Left renal cortex interstitium (tissue), 4 donors: ENCODE results near the gene TREH. TPM values are rescaled to one million over a fixed set of nuclear protein-coding genes. Genes with fewer than 3 reads are reported as not detected.
"Not testable (repeated sequence)": the region's sequence is repeated elsewhere in the genome, so short reads cannot be mapped to it uniquely, and the experiment has no call there.

Experiments used
- DNase-seq, 4 donors: peaks; one replicate each; pipeline ENCODE4 v3.0.0-alpha.2; 2013; ENCODE audit warnings: low read depth in 4 of 4, low spot score in 2 of 4, missing footprints in 1 of 4
- polyA plus RNA-seq, 4 donors: library from polyadenylated mRNA; unstranded; fragments of 120-200 nt; gene quantifications; one replicate each; pipeline ENCODE4 v1.2.1, GENCODE V29; 2013; ENCODE audit not compliant: insufficient read length in 4 of 4

The TREH gene, protein sequence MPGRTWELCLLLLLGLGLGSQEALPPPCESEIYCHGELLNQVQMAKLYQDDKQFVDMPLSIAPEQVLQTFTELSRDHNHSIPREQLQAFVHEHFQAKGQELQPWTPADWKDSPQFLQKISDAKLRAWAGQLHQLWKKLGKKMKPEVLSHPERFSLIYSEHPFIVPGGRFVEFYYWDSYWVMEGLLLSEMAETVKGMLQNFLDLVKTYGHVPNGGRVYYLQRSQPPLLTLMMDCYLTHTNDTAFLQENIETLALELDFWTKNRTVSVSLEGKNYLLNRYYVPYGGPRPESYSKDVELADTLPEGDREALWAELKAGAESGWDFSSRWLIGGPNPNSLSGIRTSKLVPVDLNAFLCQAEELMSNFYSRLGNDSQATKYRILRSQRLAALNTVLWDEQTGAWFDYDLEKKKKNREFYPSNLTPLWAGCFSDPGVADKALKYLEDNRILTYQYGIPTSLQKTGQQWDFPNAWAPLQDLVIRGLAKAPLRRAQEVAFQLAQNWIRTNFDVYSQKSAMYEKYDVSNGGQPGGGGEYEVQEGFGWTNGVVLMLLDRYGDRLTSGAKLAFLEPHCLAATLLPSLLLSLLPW
- 1 to 10 TPM in 3 of 4 donors, under 1 TPM in 1; 0.78 to 2.3 (median 1.8) TPM for polyA plus RNA-seq

DNA sequence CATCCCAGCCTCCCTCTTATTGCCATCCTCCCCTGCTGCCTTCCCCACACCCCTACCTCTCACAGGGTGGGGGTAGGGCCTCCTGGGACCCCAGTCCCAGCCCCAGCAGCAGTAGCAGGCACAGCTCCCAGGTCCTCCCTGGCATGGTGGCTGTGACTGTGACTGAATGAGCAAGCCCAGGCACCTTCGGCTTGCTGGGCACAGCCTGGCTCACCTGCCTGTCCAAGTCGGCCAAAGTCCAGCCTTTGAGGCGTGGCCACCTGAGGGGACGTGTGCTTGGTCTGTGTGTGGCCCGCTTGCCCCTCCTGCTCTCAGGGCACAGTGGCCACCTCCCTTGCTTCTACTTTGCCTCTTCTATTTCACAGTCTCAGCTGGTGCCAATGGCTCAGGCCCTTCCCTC is at the start of gene TREH:
TSS of gene TREH (minus strand) at position 168 of the 400 bp plus-strand sequence. CDS start at position 145, 23 bp downstream.
- no peak for DNase-seq

DNA sequence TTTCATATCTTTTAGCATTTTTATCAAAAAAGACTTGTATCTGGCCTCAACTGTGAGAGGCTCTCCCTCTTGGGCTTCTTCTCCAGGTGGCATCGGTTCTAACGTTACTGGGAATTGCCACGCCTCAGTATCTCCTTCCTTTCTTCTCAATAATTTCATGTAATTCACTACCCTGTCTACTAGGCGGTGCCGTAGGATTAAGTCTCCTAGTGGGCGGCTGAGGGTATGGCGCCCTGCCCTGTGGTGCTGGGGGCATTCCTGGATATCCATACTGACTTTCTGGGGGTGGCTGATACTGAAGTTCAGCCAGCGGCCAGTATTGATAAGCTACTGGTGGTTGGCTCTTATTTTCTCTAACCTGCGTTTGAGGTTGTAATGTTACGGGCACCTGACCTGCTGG is 48.7 kb upstream of the TREH start:
- not testable (repeated sequence) for DNase-seq

DNA sequence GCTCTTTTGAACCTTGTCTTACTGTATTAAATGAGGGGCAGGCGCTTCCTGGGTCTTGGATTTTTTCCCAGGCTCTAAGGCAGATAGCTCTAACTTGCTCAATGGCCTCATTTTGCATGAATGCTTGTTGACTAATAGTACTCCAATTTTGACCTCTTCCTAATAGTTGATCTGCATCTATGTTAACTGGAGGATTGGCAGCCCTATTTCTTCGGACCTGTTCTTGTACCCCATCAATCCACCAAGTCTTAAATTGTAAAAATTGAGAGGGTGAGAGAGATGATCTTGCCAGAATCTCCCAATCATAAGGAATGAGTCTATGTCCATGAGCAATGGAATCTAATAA is 48.2 kb upstream of the TREH start:
- not testable (repeated sequence) for DNase-seq

DNA sequence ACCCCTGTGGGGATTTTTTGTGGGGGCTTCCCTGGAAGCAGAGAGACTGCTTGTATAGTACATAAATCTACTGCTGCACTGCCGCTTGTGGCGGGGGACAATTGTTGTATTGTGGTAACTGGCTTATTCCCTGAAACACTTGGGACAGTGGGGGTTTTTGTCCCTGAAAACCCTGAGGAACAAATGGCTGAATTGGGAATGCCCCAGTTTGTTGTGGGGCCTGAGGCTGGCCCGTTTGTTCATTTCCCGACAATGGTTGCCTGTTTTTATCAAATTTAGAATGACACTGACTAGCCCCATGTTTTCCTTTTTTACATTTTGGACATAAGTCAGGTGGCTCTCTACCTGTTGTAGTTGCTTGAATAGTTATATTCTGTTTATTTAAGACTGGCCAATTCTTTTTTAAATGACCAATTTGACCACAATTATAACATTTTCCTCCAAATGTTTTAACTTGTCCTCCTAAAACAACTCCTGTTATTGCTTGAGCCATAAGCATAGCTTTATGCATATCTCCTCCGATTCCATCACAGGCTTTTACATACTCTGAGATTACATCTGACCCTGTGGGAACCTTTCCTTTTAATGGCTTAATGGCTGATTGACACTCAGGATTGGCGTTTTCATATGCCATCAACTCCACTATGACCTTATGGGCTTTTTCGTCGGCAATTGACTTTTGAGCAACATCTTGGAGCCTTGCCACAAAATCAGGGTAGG is 47.7 kb upstream of the TREH start:
- DNase-seq, result not testable (repeated sequence)

DNA sequence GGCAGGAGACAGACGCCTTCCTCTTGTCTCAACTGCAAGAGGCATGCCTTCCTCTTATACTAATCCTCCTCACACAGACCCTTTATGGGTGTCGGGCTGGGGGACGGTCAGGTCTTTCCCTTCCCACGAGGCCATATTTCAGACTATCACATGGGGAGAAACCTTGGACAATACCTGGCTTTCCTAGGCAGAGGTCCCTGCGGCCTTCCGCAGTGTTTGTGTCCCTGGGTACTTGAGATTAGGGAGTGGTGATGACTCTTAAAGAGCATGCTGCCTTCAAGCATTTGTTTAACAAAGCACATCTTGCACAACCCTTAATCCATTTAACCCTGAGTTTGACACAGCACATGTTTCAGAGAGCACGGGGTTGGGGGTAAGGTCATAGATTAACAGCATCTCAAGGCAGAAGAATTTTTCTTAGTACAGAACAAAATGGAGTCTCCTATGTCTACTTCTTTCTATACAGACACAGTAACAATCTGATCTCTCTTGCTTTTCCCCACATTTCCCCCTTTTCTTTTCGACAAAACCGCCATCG is 42.1 kb upstream of the TREH start:
- DNase-seq, result not testable (repeated sequence)

DNA sequence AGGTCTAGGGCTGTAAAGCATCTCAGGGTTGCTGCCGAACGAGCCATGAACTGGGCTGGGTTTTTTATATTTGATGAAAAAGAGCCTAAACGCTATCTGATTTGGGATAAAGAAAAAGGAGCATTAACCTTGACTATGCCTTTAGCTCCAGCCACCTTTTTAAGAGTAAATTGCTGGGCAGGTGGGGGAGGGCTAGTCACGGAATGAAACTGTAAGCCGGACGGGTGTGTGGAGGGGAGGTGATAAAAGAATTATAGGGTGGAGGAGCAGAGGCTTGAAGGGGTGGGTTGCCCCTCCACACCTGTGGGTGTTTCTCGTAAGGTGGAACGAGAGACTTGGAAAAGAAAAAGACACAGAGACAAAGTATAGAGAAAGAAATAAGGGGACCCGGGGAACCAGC is 41.3 kb upstream of the TREH start:
- not testable (repeated sequence) for DNase-seq

DNA sequence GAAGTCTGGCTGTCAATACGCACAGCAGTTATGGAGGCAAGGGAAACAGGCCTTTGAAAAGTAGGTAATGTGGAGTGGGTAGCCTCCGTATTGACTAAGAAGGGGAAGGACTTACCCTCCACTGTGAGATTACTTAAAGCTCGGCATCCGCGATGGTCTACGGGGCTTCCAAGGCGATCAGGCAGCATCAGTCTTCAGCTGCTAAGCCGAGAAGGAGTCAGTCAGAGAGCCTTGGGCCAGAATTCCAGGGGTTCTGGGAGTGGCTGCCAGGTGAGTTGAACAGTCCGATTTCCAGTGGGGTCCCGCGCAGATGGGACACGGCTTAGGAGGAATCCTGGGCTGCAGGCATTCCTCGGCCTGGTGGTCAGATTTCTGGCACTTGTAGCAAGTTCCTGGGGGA is 40.6 kb upstream of the TREH start:
- DNase-seq, result not testable (repeated sequence)

DNA sequence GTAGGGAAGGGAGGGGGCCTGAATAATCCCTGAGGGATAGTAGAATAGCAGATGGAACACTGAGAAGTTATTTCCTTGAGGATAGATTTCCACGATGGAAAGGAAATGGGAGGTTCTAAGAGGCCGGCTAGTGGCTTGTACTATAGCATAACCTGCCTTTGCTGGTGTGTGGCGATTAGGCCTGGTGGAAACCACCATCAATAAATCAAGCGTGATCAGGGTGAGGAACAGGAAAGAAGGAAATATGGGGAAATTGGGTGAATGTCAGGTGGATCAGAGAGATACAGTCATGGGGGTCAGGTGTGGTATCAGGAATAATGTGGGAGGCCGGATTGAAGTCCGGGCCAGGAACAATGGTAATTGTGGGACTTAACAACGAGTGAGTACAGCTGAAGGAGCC is 39.1 kb upstream of the TREH start:
- not testable (repeated sequence) for DNase-seq

DNA sequence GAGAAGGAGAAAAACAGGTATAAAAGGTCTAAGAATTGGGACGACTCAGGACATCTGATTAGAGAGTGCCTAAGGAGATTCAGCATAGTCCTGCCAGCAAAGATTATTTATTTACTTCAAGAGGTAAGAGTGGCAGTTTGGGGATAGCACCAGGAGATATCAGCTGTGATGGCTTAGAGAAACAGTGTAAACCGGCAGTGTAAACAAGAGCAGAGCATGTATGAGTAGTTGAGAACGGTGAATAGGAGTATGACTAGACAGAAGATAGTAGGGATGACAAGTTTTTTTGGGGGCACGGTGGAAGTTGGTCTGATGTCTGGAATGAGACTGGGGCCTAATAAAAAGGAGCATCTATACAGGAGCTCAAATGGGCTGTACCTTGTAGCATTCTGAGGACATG is 38.3 kb upstream of the TREH start:
- not testable (repeated sequence) for DNase-seq

DNA sequence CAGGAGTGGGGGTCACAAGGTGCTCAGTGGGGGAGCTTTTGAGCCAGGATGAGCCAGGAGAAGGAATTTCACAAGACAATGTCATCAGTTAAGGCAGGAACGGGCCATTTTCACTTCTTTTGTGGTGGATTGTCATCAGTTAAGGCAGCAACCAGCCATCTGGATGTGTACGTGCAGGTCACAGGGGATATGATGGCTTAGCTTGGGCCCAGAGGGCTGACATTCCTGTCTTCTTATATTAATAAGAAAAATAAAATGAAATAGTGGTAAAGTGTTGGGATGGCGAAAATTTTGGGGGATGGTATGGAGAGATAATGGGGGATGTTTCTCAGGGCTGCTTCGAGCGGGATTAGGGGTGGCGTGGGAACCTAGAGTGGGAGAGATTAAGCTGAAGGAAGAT is 37.8 kb upstream of the TREH start:
- DNase-seq, result not testable (repeated sequence)

DNA sequence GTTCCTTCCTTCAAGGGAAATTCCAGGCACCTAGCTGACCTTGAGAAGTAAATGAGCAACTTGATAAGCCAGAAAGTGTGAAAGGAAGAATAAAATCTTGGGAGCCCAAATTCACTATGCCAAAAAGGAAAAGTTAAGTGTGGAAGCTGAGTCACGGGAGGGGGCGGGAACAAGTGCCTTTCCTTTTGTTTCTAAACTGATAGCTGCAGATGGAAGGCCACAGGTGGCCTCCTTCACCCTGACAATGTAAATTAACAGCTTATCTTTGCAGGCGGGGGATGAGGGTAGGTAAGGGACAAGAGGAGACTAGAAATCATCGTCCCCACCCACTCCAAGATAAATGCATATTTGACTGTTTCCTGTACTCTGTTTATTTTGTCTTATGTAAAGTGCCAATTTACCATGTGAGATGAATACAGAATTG is 36.4 kb upstream of the TREH start:
- no peak for DNase-seq

DNA sequence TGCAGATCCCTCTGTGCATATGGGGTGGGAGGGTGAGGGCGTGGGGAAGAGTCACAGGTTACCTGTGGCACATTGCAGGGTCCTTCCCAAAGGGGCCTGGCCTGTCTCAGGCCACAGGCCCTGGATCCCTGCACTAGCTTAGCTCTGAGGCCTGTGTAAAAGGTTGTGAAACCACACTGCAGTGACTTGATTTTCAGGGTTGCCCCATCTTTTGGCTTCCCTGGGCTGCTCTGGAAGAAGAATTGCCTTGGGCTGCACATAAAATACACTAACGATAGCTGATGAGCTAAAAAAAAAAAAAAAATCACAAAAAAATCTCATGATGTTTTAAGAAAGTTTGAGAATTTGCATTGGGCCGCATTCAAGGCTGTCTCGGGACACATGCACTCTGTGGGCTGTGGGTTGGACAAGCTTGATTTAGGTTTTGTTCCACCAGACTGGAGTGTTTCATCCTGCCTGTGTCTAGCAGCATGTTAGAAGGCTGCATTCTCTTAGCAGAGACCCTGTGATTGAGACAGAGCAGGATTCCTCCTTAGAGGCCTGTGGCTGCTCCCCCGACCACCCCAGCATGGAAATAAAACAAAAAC is 35.9 kb upstream of the TREH start:
- peak in 1 of 4 donors; percentile 27 for DNase-seq

DNA sequence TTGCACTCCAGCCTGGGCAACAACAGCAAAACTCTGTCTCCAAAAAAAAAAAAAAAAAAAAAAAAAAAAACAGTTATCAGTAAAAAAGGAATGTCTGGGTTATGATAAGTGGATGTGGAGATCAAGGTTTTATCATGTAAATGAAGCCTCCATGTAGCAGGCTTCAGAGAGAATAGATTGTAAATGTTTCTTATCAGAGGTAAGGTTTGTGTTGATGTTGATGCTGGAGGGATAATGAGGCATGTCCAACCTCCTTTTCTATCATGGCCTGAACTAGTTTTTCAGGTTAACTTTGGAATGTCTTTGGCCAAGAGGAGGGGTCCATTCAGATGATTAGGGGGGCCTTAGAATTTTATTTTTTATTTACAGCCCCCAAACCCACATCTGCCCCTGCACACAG is 35.4 kb upstream of the TREH start:
- DNase-seq, result no peak

DNA sequence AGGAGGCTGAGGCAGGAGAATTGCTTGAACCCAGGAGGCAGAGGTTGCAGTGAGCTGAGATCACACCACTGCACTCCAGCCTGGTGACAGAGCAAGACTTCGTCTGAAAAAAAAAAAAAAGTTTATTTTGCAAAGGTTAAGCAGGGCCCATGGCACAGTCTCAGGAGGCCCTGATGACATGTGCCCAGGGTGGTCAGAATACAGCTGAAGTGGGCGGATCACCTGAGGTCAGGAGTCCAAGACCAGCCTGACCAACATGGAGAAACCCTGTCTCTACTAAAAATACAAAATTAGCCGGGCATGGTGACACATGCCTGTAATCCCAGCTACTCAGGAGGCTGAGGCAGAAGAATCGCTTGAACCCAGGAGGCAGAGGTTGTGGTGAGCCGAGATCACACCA is 35.0 kb upstream of the TREH start:
- not testable (repeated sequence) for DNase-seq

DNA sequence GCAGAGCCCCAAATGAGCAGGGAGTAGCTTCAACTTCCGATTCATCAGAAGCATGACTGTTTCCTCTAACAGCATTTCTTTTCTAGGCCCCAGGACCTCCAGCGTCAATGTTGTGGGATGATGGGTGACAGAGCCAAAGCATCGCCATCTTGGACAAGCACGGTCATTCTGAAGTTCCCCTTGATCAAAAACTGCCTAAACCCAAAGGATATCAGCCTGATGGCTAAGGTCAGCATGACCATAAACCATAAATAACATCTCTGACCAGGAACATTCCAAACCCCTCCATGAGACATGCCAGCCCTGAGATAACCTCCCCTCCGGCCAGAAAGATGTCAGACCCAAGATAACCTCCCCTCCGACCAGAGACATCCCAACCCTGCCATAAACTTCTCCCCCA is 28.8 kb upstream of the TREH start:
- no peak for DNase-seq

DNA sequence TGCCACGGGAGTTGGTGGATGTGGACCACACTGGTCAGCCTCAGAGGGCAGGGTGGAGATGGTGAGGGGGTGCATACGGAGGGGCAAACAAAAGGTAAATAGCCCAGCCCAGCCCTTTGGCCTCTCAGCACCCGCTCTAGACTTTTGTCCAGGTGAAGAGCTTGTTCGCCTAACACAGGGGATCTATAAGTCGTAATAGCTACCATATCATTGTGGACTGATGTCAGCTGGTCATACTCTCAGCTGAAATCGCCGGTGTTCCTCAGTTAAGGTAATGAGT is 27.0 kb upstream of the TREH start:
- DNase-seq, result no peak

DNA sequence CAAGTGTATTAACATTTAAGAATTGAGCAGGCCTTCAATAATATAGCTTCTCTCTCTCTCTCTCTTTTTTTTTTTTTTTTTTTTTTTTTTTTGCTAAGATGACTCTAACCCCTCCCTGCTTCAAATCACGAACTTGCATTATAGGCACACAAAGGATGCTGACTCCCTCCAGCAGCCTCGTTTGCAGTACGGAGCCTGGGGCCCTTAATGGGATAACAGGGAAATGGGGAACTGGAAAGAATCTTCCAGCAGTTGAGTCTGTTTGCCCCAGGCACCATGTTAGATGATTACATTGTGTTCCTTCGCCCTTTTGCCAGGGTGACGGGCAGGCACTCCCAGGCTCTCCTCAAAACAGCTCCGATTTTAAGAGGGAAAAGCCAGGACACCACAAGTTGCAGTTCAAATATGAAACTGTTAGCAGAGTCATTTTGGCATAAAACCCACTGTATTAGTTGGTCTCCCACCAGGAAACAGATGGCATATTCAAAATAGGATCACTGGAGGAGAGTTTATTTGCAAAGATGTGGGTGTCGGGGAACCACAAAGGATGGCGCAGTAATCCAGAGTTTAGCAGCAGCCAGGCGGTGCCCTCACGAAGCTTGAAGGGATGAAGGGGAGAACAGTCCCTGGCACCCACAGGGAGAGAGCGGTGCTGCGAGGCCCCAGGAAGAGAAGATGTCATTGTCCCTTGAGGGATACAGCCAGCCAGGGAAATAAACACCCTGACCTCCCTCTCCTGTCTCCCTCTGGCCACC is 26.5 kb upstream of the TREH start:
- no peak for DNase-seq

DNA sequence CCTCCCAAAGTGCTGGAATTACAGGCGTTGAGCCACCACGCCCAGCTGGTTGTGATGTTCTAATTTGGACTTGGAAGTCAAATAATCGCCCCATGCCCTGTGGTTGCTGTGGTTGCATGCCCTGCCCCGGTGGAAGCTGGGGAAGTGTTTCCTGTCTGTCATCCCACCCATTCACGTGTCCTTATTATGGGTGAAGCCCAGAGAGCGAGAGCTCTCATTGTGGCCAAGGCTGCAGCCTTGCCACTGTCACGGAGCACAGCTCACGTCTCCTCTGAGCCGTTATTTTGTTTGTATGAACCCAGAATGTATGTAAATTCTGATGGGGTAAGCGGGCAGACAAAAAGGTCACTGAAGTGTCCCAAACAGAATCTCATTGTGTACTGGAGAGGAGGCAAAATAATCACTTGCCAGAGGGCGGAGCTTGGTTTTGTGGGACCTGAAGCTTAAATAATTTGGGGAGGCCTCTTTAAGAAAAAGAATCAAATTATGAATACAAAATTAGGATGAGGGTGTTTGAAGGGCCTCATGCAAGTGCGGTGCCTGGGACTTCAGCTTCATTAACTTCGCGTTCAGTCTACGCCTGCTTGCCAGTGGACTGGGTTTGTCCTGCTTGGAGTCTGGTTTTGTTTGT is 25.8 kb upstream of the TREH start:
- no peak for DNase-seq

DNA sequence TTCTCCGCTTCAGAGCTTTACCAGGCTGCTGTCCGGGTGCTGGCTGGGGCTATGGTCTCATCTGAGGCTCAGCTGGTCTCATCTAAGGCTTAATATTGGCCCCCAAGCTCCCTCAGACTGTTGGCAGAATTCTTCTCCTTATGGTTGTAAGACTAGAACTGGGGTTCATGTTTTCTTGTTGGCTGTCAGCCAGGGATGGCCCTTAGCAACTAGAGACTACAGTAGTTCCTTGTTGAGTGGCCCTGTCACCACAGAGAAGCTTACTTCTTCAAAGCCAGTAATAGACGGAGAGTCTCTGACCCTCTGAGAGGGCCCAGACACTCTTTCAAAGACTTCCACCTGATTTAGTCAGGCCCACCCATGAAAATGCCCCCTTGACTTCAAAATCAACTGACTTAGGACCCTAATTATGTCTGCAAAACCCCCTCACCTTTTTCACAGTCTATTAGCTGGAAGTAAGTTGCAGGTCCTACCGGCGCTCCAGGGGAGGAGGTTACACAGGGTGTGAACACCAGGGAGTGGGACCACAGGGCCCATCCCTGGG is 24.2 kb upstream of the TREH start:
- no peak for DNase-seq
